A549 (cell line): Measurements from ENCODE around the gene EAF2. TPM values are rescaled to one million over a fixed set of nuclear protein-coding genes. Genes with fewer than 3 reads are reported as not detected.

Experiments
- ATAC-seq, 2 experiments: fragments of 200-7000 bp in 1 of 2; fragments of >200 bp in 1 of 2; cut with Nextera tagmentation in 1 of 2; cut with Tn5 transposase in 1 of 2; 3 replicates each; pipeline versions ENCODE4 v1.8.0 to v1.9.1; 2018 to 2020; ENCODE audit warnings: mild to moderate bottlenecking in 1 of 2, moderate library complexity in 1 of 2
- CTCF ChIA-PET: fragments of 300-600 bp; sonication (Branson Sonifier 250); formaldehyde crosslinking; extraction: SDS; loops from one replicate; lab custom pipeline; 2021; ENCODE audit warnings: antibody characterized with exemption, inconsistent platforms; lab: Yijun Ruan, JAX
- POLR2A ChIA-PET: fragments of 350-600 bp; formaldehyde crosslinking; extraction: SDS; loops from one replicate; lab custom pipeline; 2021; ENCODE audit warnings: antibody characterized with exemption, inconsistent platforms; lab: Yijun Ruan, JAX
- DNase-seq, 2 experiments: peaks; one replicate each; pipeline versions ENCODE4 v3.0.0 to v3.0.0-alpha.2; 2011 to 2016; ENCODE audit warnings: low read depth in 1 of 2, low spot score in 1 of 2
- FAIRE-seq: peaks from 2 replicates; lab custom pipeline; 2011; peaks lifted over from hg19 to GRCh38; lab: Jason Lieb, UNC
- H3K27ac ChIP-seq, 2 experiments: fragments of >200 bp; sonication (Bioruptor Twin); formaldehyde crosslinking; 3 replicates each; pipeline ENCODE4 v1.5.1; 2016 to 2017
- H3K4me1 ChIP-seq: fragments of >200 bp; sonication (Bioruptor Twin); formaldehyde crosslinking; 3 replicates; pipeline ENCODE4 v1.6.1; 2016
- H3K4me2 ChIP-seq: fragments of >200 bp; sonication (Bioruptor Twin); formaldehyde crosslinking; 3 replicates; pipeline ENCODE4 v1.6.1; 2016
- H3K4me3 ChIP-seq: fragments of >200 bp; sonication (Bioruptor Twin); formaldehyde crosslinking; 3 replicates; pipeline ENCODE4 v1.5.1; 2016
- H3K9me3 ChIP-seq: fragments of >200 bp; sonication (Bioruptor Twin); formaldehyde crosslinking; 3 replicates; pipeline ENCODE4 v1.6.1; 2016
- CBX2 ChIP-seq: fragments of 200-600 bp; sonication (generic); IDR thresholded peaks from 2 replicates; pipeline ENCODE4 v1.6.1; 2016; ENCODE audit warnings: low read depth, mild to moderate bottlenecking, borderline replicate concordance
- CEBPB ChIP-seq, 2 experiments: fragments of >200 bp in 1 of 2; sonication (Bioruptor Twin) in 1 of 2; formaldehyde crosslinking in 1 of 2; IDR thresholded peaks; 2 replicates each; pipeline ENCODE4 v1.6.1; 2012 to 2016
- CHD4 ChIP-seq: fragments of 200-600 bp; sonication (generic); IDR thresholded peaks from 2 replicates; pipeline ENCODE4 v1.6.1; 2016; ENCODE audit warnings: antibody characterized with exemption, mild to moderate bottlenecking, borderline replicate concordance
- E2F6 ChIP-seq: IDR thresholded peaks from 2 replicates; pipeline ENCODE4 v1.6.1; 2012; ENCODE audit warnings: low read depth, borderline replicate concordance
- EHF ChIP-seq: fragments of 250-450 bp; sonication (Bioruptor Pico); IDR thresholded peaks from 2 replicates; pipeline ENCODE4 v1.5.0; 2020; ENCODE audit warnings: mild to moderate bottlenecking
- EHMT2 ChIP-seq: fragments of 200-600 bp; sonication (generic); IDR thresholded peaks from 2 replicates; pipeline ENCODE4 v1.6.1; 2016; ENCODE audit warnings: antibody characterized with exemption, low read depth, mild to moderate bottlenecking, moderate library complexity
- EP300 ChIP-seq, 2 experiments: fragments of >200 bp; sonication (Bioruptor Twin); formaldehyde crosslinking; IDR thresholded peaks; 2 replicates in 1 of 2; 3 replicates in 1 of 2; pipeline ENCODE4 v1.6.1; 2016 to 2017
- FOSB ChIP-seq: fragments of 250-450 bp; sonication (Bioruptor Pico); IDR thresholded peaks from 2 replicates; pipeline ENCODE4 v1.5.0; 2020; ENCODE audit warnings: mild to moderate bottlenecking, moderate library complexity
- HDAC2 ChIP-seq: fragments of 200-600 bp; sonication (generic); IDR thresholded peaks from 2 replicates; pipeline ENCODE4 v1.6.1; 2016
- HEYL ChIP-seq: fragments of 250-450 bp; sonication (Bioruptor Pico); IDR thresholded peaks from 2 replicates; pipeline ENCODE4 v1.8.0; 2021; ENCODE audit warnings: mild to moderate bottlenecking, moderate library complexity
- HOXB5 ChIP-seq: fragments of 250-450 bp; sonication (Bioruptor Pico); IDR thresholded peaks from 2 replicates; pipeline ENCODE4 v1.5.0; 2020; ENCODE audit warnings: mild to moderate bottlenecking, moderate library complexity
- JUNB ChIP-seq: fragments of >200 bp; sonication (Bioruptor Twin); formaldehyde crosslinking; IDR thresholded peaks from 2 replicates; pipeline ENCODE4 v1.6.1; 2016
- KDM1A ChIP-seq: fragments of 200-600 bp; sonication (generic); IDR thresholded peaks from 2 replicates; pipeline ENCODE4 v1.6.1; 2016; ENCODE audit warnings: low read depth, mild to moderate bottlenecking
- KDM5A ChIP-seq: fragments of 200-600 bp; sonication (generic); IDR thresholded peaks from 2 replicates; pipeline ENCODE4 v1.6.1; 2016; ENCODE audit warnings: antibody characterized with exemption, mild to moderate bottlenecking
- NPAS2 ChIP-seq: fragments of 250-450 bp; sonication (Bioruptor Pico); IDR thresholded peaks from 2 replicates; pipeline ENCODE4 v1.8.0; 2022; ENCODE audit warnings: mild to moderate bottlenecking, moderate library complexity, borderline replicate concordance
- NR3C1 ChIP-seq: fragments of >200 bp; sonication (Bioruptor Twin); formaldehyde crosslinking; IDR thresholded peaks from 3 replicates; pipeline ENCODE4 v1.6.1; 2017
- POLR2A ChIP-seq: IDR thresholded peaks from 2 replicates; pipeline ENCODE4 v1.6.1; 2012; ENCODE audit warnings: mild to moderate bottlenecking, low read length
- RAD21 ChIP-seq, 2 experiments: fragments of >200 bp in 1 of 2; sonication (Bioruptor Twin) in 1 of 2; formaldehyde crosslinking in 1 of 2; IDR thresholded peaks in 1 of 2; conservative IDR thresholded peaks in 1 of 2; 2 replicates in 1 of 2; 3 replicates in 1 of 2; pipeline ENCODE4 v1.6.1; 2012 to 2018; ENCODE audit warnings: inconsistent platforms in 1 of 2
- RARB ChIP-seq: fragments of 250-450 bp; sonication (Bioruptor Pico); IDR thresholded peaks from 2 replicates; pipeline ENCODE4 v1.8.0; 2021; ENCODE audit warnings: mild to moderate bottlenecking, moderate library complexity
- SMC3 ChIP-seq: fragments of >200 bp; sonication (Bioruptor Twin); formaldehyde crosslinking; IDR thresholded peaks from 3 replicates; pipeline ENCODE4 v1.6.1; 2018; ENCODE audit warnings: inconsistent platforms
- TP53 ChIP-seq: fragments of 250-450 bp; sonication (Bioruptor Pico); IDR thresholded peaks from 2 replicates; pipeline ENCODE4 v1.5.0; 2021; ENCODE audit warnings: mild to moderate bottlenecking, moderate library complexity
- WGBS: methylation state at CpG from one replicate; pipeline ENCODE4 v1.1.6; 2017; ENCODE audit errors: missing lambda C conversion rate; 5-methylcytosine and 5-hydroxymethylcytosine counted together
- polyA plus RNA-seq, 4 experiments: library from polyadenylated mRNA; depleted of rRNA in 3 of 4; stranded (reverse); fragments of >200 nt; fragmentation: RNase III in 1 of 4; extraction: RNeasy Plus Mini Kit Qiagen cat#74134 plus additional on column Dnase treatment in 1 of 4; gene quantifications; 2 replicates in 3 of 4; 3 replicates in 1 of 4; pipeline ENCODE4 v1.2.3, GENCODE V29; 2011 to 2017
- TF ChIP-seq, protein P1 (sequence below): fragments of 450-650 bp; IDR thresholded peaks from 2 replicates; pipeline ENCODE4 v1.6.1; 2014; ENCODE audit warnings: antibody characterized with exemption
- TF ChIP-seq, protein P2 (sequence below): fragments of >200 bp; sonication (Bioruptor Twin); formaldehyde crosslinking; IDR thresholded peaks from 3 replicates; pipeline ENCODE4 v1.6.1; 2016
- TF ChIP-seq, protein P3 (sequence below): fragments of 250-450 bp; sonication (Bioruptor Pico); IDR thresholded peaks from 2 replicates; pipeline ENCODE4 v1.5.0; 2021; ENCODE audit warnings: mild to moderate bottlenecking, moderate library complexity, borderline replicate concordance
- TF ChIP-seq, protein P4 (sequence below): fragments of >200 bp; sonication (Bioruptor Twin); formaldehyde crosslinking; IDR thresholded peaks from 3 replicates; pipeline ENCODE4 v1.5.1; 2016

EAF2 gene
- polyA plus RNA-seq, 2 of the 4 experiments (the other 2 are of a cell fraction), result 4.3 to 7.4 TPM

- DNase-seq (no peak), FAIRE-seq (no peak), ATAC-seq (no peak)
- TF ChIP-seq RAD21 (conservative IDR thresholded peaks at IDR 0.05 in 1 of 2, IDR thresholded peaks at IDR 0.05 in 1 of 2), result no peak
- no peak for TF ChIP-seq NR3C1
- TF ChIP-seq HDAC2, result no peak
- TF ChIP-seq HOXB5 (CRISPR knock-in tag), result no peak
- TF ChIP-seq SMC3, result no peak
- TF ChIP-seq, protein P1, sequence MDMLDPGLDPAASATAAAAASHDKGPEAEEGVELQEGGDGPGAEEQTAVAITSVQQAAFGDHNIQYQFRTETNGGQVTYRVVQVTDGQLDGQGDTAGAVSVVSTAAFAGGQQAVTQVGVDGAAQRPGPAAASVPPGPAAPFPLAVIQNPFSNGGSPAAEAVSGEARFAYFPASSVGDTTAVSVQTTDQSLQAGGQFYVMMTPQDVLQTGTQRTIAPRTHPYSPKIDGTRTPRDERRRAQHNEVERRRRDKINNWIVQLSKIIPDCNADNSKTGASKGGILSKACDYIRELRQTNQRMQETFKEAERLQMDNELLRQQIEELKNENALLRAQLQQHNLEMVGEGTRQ, result no peak
- no peak for TF ChIP-seq EHF (CRISPR knock-in tag)
- TF ChIP-seq FOSB (CRISPR knock-in tag), result no peak
- TF ChIP-seq TP53 (CRISPR knock-in tag), result no peak
- TF ChIP-seq EHMT2, result no peak
- TF ChIP-seq, protein P2, sequence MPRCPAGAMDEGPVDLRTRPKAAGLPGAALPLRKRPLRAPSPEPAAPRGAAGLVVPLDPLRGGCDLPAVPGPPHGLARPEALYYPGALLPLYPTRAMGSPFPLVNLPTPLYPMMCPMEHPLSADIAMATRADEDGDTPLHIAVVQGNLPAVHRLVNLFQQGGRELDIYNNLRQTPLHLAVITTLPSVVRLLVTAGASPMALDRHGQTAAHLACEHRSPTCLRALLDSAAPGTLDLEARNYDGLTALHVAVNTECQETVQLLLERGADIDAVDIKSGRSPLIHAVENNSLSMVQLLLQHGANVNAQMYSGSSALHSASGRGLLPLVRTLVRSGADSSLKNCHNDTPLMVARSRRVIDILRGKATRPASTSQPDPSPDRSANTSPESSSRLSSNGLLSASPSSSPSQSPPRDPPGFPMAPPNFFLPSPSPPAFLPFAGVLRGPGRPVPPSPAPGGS, result no peak
- no peak for TF ChIP-seq CHD4
- TF ChIP-seq HEYL (CRISPR knock-in tag), result no peak
- TF ChIP-seq, protein P3, sequence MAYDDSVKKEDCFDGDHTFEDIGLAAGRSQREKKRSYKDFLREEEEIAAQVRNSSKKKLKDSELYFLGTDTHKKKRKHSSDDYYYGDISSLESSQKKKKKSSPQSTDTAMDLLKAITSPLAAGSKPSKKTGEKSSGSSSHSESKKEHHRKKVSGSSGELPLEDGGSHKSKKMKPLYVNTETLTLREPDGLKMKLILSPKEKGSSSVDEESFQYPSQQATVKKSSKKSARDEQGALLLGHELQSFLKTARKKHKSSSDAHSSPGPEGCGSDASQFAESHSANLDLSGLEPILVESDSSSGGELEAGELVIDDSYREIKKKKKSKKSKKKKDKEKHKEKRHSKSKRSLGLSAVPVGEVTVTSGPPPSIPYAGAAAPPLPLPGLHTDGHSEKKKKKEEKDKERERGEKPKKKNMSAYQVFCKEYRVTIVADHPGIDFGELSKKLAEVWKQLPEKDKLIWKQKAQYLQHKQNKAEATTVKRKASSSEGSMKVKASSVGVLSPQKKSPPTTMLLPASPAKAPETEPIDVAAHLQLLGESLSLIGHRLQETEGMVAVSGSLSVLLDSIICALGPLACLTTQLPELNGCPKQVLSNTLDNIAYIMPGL (CRISPR knock-in tag), result no peak
- no peak for TF ChIP-seq RARB (CRISPR knock-in tag)
- no peaks in the 10 kb centered on the region for H3K9me3 ChIP-seq
- ChIA-PET POLR2A (no interaction called here), CTCF (no interaction called here)
- no peak overlapping the region for H3K4me2 ChIP-seq
- 73% methylated on average over 12 of the region's 12 CpGs for WGBS
- no peak overlapping the region for H3K27ac ChIP-seq
- no peak overlapping the region for H3K4me3 ChIP-seq
- H3K4me1 ChIP-seq, result no peaks in the 10 kb centered on the region
These were observed 79.3 kb downstream of the EAF2 start for GRCh38 chr3:121914081-121914998.

- Histone ChIP-seq H3K4me1 (no peaks in the 10 kb centered on the region), H3K27ac (no peak overlapping the region), H3K9me3 (no peaks in the 10 kb centered on the region), H3K4me2 (no peak overlapping the region), H3K4me3 (no peak overlapping the region)
- FAIRE-seq, result no peak
- ATAC-seq, result no peak
- CTCF ChIA-PET, result no interaction called here
- TF ChIP-seq POLR2A (no peak), NPAS2 (CRISPR knock-in tag) (no peak), EP300 (IDR thresholded peaks at IDR 0.05) (no peak), KDM5A (no peak), CEBPB (IDR thresholded peaks at IDR 0.05) (no peak), KDM1A (no peak), HEYL (CRISPR knock-in tag) (no peak), NR3C1 (no peak), CHD4 (no peak), E2F6 (no peak), CBX2 (no peak), JUNB (no peak)
- TF ChIP-seq, protein P3 (CRISPR knock-in tag), result no peak
- TF ChIP-seq, protein P4, sequence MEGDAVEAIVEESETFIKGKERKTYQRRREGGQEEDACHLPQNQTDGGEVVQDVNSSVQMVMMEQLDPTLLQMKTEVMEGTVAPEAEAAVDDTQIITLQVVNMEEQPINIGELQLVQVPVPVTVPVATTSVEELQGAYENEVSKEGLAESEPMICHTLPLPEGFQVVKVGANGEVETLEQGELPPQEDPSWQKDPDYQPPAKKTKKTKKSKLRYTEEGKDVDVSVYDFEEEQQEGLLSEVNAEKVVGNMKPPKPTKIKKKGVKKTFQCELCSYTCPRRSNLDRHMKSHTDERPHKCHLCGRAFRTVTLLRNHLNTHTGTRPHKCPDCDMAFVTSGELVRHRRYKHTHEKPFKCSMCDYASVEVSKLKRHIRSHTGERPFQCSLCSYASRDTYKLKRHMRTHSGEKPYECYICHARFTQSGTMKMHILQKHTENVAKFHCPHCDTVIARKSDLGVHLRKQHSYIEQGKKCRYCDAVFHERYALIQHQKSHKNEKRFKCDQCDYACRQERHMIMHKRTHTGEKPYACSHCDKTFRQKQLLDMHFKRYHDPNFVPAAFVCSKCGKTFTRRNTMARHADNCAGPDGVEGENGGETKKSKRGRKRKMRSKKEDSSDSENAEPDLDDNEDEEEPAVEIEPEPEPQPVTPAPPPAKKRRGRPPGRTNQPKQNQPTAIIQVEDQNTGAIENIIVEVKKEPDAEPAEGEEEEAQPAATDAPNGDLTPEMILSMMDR, result no peak
- TF ChIP-seq, protein P1, result no peak
- POLR2A ChIA-PET, result no interaction called here
- DNase-seq, result no peak
These were observed 81.2 kb downstream of the EAF2 start for GRCh38 chr3:121916189-121916588.
